ENCODE data around the gene SLX4IP.
A peak's percentile ranks its signal among the peaks of the same experiment; 100 is the strongest.
"Not testable (repeated sequence)": the region's sequence is repeated elsewhere in the genome, so short reads cannot be mapped to it uniquely, and the experiment has no call there.

The SLX4IP gene

DNA sequence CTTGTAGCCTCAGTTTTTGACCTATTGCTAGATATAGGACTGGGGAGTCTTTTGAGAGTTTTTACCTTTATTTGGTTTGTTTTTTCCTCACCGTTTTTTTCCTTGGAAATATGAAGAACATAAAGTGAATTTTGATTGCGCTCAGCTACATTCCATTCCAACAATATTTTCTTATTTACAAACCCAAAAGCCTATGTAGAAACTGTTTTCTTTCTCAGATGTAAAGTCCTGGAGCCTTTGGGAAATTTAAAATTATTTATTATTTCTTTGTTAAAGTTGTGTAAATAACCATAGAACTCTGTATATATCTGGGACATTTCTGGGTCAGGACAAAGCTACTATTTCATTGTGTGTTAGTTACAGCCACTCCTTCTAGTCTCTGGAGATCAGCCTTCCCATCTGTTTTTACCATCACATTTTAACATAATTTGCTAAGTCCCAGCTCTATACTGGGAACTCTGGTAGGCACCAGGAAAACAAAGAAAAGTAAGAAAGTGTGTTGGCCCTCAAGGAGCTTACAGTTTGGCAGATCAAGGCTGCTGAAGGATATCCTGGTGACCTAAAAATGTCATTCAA, 169.8 kb downstream of the SLX4IP start:
- DNase-seq (ENCODE audit: low spot score) = no peak

DNA sequence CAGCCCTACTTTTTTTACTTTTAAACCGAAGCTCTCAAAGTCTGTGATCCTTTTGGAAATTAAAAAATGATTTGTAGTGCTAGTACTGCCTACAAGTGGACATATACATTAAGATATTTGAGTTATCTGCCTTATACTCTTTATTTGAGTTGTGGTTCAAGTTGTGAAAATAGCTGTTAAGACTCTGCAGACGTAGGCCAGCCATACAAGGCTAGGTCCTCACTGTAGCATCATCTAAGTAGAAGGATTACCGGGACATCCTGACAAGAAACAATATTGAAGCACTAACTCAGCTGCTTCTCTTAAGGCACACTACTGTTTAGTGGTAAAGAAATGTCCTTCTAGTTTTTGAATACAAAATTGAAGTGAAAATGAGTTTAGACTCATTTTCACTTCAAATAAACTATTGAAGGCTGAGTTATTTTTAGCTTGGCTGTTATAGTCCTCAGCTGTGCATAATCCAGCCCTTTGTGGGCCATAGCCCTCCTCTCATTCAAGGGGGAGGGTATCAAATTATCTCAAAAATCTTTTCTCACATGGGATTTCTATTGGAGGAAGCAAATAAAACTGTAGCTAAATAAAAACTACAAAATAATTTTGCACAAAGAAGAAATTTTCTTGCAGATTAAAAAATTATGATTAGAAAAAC, 170.6 kb downstream of the SLX4IP start:
- DNase-seq (ENCODE audit: low spot score) = no peak

DNA sequence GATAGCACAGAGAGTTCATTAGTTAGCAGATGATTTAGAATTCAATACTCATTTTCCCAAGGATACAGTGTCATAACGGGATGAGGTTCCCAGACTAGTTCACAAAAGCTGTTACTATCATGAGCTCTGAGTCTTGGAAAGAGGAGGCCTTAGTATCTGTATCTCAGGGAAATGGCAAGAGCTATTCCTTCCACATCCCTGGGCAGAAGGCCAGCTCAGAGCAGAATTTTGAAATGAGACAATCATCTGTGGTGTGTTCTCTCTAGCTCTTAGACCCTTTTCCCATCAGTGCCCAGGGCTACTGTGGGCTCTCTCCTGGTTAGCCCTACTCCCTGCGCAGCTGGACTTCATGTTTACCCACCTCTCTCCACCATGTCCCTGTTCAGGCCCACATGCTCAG, 174.2 kb downstream of the SLX4IP start:
- peak; percentile 70 for DNase-seq (ENCODE audit: low spot score)

DNA sequence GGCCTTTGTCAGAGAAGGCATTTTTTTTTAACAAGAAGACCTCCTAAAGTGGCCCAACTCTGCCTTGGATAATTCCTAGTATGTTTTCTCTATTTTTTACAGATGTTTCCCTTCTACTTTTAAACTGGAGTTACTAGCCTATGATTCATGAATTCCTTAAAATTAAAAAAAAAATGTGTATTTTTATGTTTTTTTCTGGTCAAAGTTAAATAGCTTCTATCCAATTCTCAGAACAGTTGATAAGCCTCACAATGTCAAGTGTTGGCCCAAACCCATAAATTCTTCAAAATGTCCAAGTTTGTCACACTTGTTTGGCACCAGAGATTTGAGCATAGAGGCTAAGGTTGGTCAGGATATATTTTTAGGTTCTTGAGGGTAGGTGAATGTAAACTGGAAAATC, 174.7 kb downstream of the SLX4IP start:
- peak; percentile 56 for DNase-seq (ENCODE audit: low spot score)

DNA sequence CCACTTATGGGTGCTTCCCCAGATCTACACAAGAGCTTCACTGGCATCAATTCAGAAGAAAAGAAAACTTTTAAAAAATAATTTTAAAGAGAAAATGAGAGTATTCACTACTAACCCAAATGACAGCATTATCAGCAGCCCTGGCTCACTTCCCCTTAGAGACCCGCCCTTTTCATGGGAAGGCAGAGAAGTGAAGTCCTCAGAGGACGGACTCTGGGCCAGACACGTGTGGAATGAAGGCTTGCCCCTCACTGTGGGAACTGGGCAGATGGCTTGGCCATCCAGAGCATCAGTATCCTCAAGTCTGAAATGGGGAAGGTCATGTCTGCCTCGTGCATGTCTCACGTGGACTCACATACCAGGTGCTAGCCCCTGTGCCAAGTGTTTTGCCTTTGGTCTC, 175.1 kb downstream of the SLX4IP start:
- DNase-seq (ENCODE audit: low spot score) = no peak

DNA sequence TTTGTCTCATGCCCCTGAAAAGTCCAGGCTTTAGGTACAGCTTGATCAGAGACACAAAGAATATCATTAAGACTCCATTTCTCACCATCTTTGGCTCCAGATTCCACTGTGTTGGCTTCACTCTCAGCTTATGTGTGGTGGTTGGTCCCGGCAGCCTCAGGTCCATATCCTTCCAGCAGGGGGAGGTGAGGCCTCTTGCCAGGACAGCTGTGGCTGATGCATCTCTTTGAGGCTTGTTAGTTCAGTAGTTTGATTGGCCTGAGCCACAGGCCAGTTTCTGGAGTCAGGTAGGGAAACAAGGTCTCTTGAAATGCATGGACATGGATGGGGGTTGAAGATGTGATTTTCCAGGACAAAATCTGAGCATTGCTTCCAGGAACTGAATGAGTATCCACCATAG, 176.3 kb downstream of the SLX4IP start:
- peak; percentile 36 for DNase-seq (ENCODE audit: low spot score)

DNA sequence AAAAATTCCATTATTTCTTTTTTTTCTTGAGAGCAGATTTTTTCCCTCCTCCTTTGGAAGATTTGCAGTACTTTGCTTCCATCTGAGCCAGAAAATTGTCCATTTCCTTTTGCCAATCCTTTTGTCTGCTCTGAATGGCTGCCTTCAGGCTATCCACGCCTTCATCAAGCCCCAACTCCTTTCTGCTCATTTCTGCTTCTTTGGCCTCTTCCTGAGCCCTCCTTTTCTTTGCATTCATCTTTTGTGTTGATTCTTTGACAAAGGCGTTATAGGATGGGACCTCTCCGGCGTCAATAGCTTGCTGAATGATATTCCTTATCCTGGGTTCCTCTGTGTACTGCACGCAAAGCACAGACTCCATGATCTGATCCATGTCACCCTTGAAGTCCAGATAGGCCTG, 178.3 kb downstream of the SLX4IP start:
- DNase-seq (ENCODE audit: low spot score) = not testable (repeated sequence)

DNA sequence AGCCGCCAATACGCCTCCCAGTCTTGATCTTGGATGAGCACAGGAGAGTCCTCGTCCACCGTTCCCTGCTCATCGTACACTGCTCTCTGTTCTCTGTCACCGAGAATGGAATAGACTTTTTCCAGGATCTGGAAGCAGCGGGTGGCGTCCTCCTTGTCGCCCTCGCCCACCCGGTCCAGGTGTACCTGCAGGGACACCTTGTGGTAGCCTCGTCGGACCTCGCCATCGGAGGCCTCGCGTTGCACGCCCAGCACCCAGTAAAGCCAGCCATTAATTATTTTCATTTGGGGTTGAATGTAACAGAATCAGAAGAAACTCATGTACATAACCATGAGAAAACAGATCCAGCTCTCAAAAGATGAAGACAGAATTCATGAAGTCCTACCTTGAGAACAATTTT, 178.8 kb downstream of the SLX4IP start:
- no peak for DNase-seq (ENCODE audit: low spot score)

GRCh38 chr20:10616212-10616611, 181.1 kb downstream of the SLX4IP start:
- no peak for DNase-seq (ENCODE audit: low spot score)

DNA sequence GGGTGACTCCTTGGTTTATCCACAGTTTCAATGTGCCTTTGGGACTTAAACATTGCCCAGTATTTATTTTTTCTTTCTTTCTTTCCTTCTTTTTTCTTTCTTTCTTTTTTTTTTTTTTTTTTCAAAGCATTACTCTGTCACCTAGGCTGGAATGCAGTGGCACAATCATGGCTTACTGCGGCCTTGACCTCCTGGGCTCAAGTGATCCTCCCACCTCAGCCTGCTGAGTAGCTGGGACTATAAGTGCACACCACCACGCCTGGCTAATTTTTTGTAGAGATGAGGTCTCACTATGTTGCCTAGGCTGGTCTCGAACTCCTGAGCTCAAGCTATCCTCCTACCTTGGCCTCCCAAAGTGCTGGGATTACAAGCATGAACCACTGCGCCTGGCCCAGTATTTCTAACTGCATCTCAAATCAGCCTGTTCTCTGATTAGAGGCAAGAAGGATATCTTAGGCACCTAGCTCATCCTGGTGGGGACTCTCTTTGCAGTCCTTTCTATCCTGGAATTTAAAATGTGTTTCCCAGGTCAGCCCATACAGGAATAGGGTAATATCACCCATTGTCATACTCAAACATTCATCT, 182.5 kb downstream of the SLX4IP start:
- not testable (repeated sequence) for DNase-seq (ENCODE audit: low spot score)

GRCh38 chr20:10618611-10619245, 183.6 kb downstream of the SLX4IP start:
- no peak for DNase-seq (ENCODE audit: low spot score)

DNA sequence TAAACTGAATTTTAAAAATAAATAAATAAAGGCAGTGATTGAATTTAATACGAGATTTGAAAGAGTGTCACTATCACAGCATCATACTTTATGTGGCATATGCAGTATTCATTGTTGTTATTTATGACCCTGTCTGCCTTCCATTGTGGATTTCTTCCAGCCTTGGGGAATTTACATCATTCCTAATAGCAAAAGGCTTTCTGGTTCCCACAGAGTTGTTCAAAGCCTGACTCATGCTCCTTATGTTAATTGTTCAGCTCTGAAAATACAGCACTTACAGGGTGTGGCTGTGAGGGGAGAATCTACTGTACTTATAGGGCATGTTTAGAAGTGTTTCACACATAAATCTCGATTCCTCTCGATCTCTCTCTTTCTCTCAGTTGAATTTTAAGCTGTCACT, 184.3 kb downstream of the SLX4IP start:
- DNase-seq (ENCODE audit: low spot score) = peak; percentile 81

DNA sequence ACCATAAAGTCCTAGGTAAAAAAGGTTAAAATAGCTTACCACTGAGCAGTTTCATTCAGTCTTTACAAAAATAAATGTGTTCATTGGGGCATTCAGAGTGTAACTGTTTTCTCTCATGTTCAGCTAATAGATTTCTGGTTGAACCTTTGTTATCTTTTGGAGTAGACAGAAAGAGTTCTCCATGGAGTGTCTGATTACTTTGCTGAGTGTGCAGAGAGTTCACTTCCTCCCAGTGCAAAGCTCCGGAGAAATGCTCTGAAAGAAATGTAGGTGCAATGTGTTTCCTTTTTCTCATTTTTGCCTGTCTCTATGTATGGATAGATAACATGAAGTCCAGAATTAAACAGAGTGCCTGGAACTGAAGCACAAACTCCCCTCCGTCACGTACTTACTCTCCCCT, 186.0 kb downstream of the SLX4IP start:
- no peak for DNase-seq (ENCODE audit: low spot score)

DNA sequence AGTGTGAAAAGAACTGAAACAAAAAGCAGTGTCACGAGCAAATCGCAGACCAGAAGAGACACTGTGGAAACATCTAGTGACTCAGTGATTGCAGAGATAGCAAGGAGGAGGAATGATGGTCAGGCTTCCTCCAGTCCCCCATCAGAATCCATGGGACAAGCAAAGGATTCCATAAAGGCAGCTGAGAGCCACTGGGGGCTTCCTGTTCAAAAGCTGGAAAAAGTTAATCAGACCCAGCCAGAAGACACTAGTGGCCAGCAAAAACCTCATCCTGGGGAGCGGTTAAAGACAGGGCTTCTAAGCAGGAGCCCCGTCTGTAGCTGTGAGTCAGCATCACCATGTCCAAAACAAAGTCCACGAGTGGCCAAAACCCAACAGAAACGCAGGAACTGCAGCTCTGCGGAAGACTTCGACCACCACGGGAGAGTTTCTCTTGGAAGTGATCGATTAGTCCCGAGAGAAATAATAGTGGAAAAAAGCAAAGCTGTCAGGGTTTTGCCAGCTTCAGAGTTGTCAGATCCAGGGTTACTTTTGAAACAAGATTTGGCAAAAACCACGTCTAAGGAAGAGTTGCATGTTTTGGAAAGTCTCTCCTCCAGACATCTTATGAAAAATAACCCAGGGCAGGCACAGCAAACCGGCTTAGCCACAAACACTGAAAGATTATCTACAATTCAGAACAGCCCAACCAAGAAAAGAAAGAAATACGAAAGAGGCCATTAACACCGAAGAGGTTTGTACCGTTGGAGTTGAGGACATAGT, 187.7 kb downstream of the SLX4IP start:
- peak; percentile 75 for DNase-seq (ENCODE audit: low spot score)

- no peak for DNase-seq (ENCODE audit: low spot score)
Measured at GRCh38 chr20:10625641-10626040, 190.5 kb downstream of the SLX4IP start.

GRCh38 chr20:10626896-10627295, 191.8 kb downstream of the SLX4IP start:
- no peak for DNase-seq (ENCODE audit: low spot score)

DNA sequence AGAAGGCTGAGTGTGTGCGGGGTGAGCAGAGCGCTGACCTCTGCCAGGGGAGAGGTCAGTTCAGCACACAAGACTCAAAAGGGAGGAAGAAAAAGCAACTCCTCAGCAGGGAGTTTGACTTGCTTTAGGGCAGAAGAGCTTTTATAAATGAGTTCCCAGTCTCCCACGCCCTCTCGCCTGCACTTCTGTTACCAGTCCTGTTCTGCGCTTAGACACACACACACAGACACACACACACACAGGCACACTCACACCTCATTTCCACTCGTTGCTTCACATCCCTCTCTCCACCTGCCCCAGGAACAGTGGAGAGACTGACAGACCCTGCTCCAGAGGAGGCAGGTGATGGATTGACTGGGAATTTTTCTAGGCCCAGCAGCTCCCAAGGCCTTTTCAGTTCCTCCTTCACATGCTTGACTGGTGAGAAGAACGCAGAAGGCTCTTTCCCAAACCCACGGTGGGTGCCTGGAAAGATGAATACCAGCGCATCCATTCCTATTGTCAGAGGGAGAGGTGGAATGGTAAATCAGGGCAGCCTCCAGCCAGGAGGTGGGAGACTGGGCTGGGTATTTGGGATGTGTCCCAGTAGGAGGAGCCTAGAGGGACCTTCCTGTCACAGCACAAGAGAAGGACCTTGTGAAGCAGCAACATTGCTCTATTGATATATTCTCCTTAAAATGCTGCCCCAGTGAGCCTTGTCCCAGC, 195.0 kb downstream of the SLX4IP start:
- DNase-seq (ENCODE audit: low spot score) = no peak

DNA sequence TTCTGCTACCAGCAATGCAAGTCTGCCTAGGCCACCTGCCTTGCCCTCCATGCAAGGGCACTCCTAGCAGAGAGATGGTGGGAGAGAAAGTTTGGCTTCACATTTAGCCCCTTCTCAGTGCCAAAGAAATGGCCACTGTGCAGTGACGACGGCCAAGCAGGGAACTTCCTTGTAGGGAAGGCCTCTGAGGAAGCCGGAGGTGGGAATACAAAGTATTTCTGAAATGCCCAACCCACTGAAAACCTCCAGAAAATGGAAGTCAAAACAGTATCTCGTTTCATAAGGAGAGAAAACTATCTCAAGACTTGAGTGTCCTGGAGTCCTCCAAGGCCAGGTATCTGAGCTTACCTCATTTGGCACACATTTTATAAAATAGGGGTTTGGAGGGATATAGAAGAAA, 196.0 kb downstream of the SLX4IP start:
- DNase-seq (ENCODE audit: low spot score) = no peak

DNA sequence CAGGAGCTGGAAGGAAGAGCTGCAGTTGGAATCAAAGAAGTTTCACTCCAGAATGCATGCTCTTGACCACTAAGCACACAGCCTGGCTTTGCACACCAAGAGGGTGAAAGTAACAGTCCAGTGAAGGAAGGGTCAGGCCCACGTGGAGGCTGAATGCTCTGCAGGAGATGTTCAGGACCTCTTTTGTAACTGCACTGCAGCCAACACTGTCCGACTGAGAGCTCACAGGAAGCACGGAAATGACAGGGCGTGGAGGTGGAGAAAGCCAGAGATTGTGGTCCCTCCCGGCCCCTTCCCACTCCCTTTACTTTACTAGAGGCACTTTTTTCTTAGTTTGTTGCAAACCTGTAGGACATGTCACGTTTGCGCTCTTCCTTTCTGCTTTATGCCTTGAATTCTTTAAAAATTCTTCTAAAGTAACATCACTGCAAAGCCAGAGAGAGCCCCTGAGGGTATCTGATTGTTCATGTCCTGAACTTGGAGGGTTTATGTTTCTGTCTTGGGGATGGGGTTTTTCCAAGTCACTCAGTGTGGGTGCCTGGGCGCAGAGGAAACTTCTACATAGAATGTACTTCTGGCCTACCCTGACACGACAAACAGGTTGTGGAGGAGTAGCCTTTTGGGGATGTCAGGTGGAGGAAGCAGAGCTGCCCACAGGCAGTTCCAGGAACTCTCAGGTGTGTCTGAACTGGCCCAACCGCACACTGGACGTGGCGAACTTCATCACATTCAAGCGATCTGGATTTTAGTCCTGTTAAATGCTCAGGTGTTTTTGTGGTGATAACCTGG, 197.8 kb downstream of the SLX4IP start:
- DNase-seq (ENCODE audit: low spot score) = no peak

GRCh38 chr20:10633718-10634117, 198.6 kb downstream of the SLX4IP start:
- DNase-seq (ENCODE audit: low spot score) = no peak

DNA sequence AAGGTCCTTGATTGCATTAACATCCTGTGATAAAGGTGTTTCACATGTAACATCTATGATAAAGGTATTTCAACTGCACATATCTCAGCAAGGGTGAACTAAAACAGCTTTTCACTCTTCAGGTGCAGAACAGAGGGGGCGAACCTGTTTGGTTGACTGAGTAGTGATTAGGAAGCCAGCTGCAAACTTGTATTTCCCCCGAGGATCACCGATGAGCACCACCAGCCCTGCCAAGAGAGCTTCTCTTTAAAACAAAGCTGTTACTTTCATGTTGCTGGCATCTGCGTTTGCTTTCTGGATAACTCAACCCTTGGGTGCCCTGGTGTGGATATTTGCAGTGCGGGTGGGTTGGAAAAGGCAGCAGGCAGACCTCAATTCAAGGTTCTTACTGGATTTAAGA, 199.1 kb downstream of the SLX4IP start:
- no peak for DNase-seq (ENCODE audit: low spot score)
